Spleen (tissue), 7 donors: ENCODE data around the gene APOBEC3C.
"Not testable (repeated sequence)": the region's sequence is repeated elsewhere in the genome, so short reads cannot be mapped to it uniquely, and the experiment has no call there.

Source experiments
- POLR2A ChIP-seq, 3 donors: fragments of 450-650 bp; IDR thresholded peaks; one replicate each; pipeline ENCODE4 v1.5.1; 2017; ENCODE audit warnings: antibody characterized with exemption in 3 of 3, mild to moderate bottlenecking in 1 of 3
- TF ChIP-seq, protein P1 (sequence below), 11 experiments: fragments of 200-600 bp in 7 of 11; fragments of 450-650 bp in 4 of 11; sonication (generic) in 4 of 11; IDR thresholded peaks in 8 of 11; conservative IDR thresholded peaks in 3 of 11; 1 replicate in 7 of 11; 2 replicates in 4 of 11; pipeline versions ENCODE4 v1.4.0 to v1.8.0; 2016 to 2021; ENCODE audit warnings: antibody characterized with exemption in 11 of 11, inconsistent platforms in 4 of 11, mild to moderate bottlenecking in 1 of 11
- donor health status: DM: no; HTN: no; CAD: no; lungs with moderate emphysema.
- donor health status: DM: no; HTN: no; CAD: no.
- donor health status: DM: no; HTN: no; CAD: no.

DNA sequence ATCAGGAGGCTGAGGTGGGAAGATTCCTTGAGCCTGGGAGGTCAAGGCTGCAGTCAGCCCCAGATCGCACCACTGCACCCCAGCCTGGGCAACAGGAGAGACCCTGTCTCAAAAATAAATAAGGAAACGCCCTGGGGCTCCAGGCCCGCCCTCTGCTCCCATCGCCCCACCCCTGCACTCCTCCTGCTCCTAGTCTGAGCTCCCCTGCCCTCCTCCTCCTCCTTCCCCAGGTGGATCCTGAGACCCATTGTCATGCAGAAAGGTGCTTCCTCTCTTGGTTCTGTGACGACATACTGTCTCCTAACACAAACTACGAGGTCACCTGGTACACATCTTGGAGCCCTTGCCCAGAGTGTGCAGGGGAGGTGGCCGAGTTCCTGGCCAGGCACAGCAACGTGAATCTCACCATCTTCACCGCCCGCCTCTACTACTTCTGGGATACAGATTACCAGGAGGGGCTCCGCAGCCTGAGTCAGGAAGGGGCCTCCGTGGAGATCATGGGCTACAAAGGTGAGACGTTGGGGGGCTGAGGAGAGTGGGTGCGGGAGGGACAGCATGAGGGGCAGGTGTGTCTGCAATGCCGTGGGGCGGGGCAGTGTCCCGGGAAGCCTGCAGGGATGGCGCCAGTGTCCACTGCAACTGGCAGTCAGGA is 37.9 kb downstream of the APOBEC3C start:
- not testable (repeated sequence) for TF ChIP-seq POLR2A (IDR thresholded peaks at IDR 0.05)
- TF ChIP-seq, protein P1, sequence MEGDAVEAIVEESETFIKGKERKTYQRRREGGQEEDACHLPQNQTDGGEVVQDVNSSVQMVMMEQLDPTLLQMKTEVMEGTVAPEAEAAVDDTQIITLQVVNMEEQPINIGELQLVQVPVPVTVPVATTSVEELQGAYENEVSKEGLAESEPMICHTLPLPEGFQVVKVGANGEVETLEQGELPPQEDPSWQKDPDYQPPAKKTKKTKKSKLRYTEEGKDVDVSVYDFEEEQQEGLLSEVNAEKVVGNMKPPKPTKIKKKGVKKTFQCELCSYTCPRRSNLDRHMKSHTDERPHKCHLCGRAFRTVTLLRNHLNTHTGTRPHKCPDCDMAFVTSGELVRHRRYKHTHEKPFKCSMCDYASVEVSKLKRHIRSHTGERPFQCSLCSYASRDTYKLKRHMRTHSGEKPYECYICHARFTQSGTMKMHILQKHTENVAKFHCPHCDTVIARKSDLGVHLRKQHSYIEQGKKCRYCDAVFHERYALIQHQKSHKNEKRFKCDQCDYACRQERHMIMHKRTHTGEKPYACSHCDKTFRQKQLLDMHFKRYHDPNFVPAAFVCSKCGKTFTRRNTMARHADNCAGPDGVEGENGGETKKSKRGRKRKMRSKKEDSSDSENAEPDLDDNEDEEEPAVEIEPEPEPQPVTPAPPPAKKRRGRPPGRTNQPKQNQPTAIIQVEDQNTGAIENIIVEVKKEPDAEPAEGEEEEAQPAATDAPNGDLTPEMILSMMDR (IDR thresholded peaks at IDR 0.05 in 8 of 11, conservative IDR thresholded peaks at IDR 0.05 in 3 of 11), result not testable (repeated sequence)
